GM23338 (cell line): Measurements from ENCODE around the gene EGFR. TPM values are rescaled to one million over a fixed set of nuclear protein-coding genes. Genes with fewer than 3 reads are reported as not detected.

Experiments
- ATAC-seq: fragments of 200-7000 bp; cut with Tn5 transposase; 3 replicates; pipeline ENCODE4 v1.9.1; 2020
- DNase-seq: peaks from one replicate; pipeline ENCODE4 v3.0.0-alpha.2; 2015; ENCODE audit warnings: low spot score
- H2AFZ ChIP-seq: fragments of 200-600 bp; sonication (generic); 2 replicates; pipeline ENCODE4 v1.8.0; 2016; ENCODE audit warnings: antibody characterized with exemption, mild to moderate bottlenecking, moderate library complexity
- H3F3A ChIP-seq: fragments of 200-600 bp; sonication (generic); replicated peaks from 2 replicates; pipeline ENCODE4 v1.8.0; 2017; ENCODE audit warnings: antibody characterized with exemption, mixed run types, low read depth
- H3K27ac ChIP-seq: fragments of 200-600 bp; sonication (generic); 2 replicates; pipeline ENCODE4 v1.6.1; 2016; ENCODE audit warnings: low read depth
- H3K27me3 ChIP-seq: fragments of 200-600 bp; sonication (generic); 2 replicates; pipeline ENCODE4 v1.8.0; 2016; ENCODE audit warnings: mild to moderate bottlenecking, mixed run types, moderate library complexity; ENCODE audit not compliant: insufficient read depth
- H3K36me3 ChIP-seq: fragments of 200-600 bp; sonication (generic); 2 replicates; pipeline ENCODE4 v1.8.0; 2016; ENCODE audit warnings: mild to moderate bottlenecking; ENCODE audit not compliant: insufficient read depth
- H3K4me1 ChIP-seq: fragments of 200-600 bp; sonication (generic); 2 replicates; pipeline ENCODE4 v1.8.0; 2016; ENCODE audit warnings: mild to moderate bottlenecking, moderate library complexity; ENCODE audit not compliant: insufficient read depth
- H3K4me2 ChIP-seq: fragments of 200-600 bp; sonication (generic); 2 replicates; pipeline ENCODE4 v1.7.1; 2017; ENCODE audit warnings: mixed run types
- H3K4me3 ChIP-seq: fragments of 200-600 bp; sonication (generic); 2 replicates; pipeline ENCODE4 v1.6.1; 2016; ENCODE audit warnings: mixed run types
- H3K79me2 ChIP-seq: fragments of 200-600 bp; sonication (generic); replicated peaks from 2 replicates; pipeline ENCODE4 v1.8.0; 2017; ENCODE audit warnings: mild to moderate bottlenecking; ENCODE audit not compliant: insufficient read depth
- H3K9me2 ChIP-seq: fragments of 200-600 bp; sonication (generic); 2 replicates; pipeline ENCODE4 v1.8.0; 2017; ENCODE audit not compliant: insufficient read depth
- H4K20me1 ChIP-seq: fragments of 200-600 bp; sonication (generic); replicated peaks from 2 replicates; pipeline ENCODE4 v1.8.0; 2017; ENCODE audit warnings: mild to moderate bottlenecking; ENCODE audit not compliant: insufficient read depth
- H3K27ac Mint-ChIP-seq: 2 replicates; pipeline ENCODE4 v1.8.0; 2020; ENCODE audit warnings: inconsistent platforms, mild to moderate bottlenecking, moderate library complexity, mixed read lengths
- H3K27me3 Mint-ChIP-seq: 3 replicates; pipeline ENCODE4 v1.8.0; 2022; ENCODE audit warnings: low read depth, mild to moderate bottlenecking, moderate library complexity, mixed read lengths, inconsistent platforms; ENCODE audit not compliant: insufficient read depth, poor library complexity
- H3K36me3 Mint-ChIP-seq: 3 replicates; pipeline ENCODE4 v1.8.0; 2021; ENCODE audit warnings: low read depth, mild to moderate bottlenecking, inconsistent platforms, moderate library complexity, mixed read lengths
- H3K4me1 Mint-ChIP-seq: 3 replicates; pipeline ENCODE4 v1.8.0; 2020; ENCODE audit warnings: mild to moderate bottlenecking, inconsistent platforms, mixed read lengths
- H3K4me3 Mint-ChIP-seq: 3 replicates; pipeline ENCODE4 v1.8.0; 2021; ENCODE audit warnings: moderate library complexity, mild to moderate bottlenecking, inconsistent platforms, mixed read lengths
- H3K9me3 Mint-ChIP-seq: 3 replicates; pipeline ENCODE4 v1.8.0; 2020; ENCODE audit warnings: moderate library complexity, mild to moderate bottlenecking, inconsistent platforms, mixed read lengths
- CREB1 ChIP-seq: fragments of 250-450 bp; sonication (Bioruptor Pico); IDR thresholded peaks from 2 replicates; pipeline ENCODE4 v1.5.0; 2020; ENCODE audit warnings: low read depth, mild to moderate bottlenecking, moderate library complexity
- EZH2phosphoT487 ChIP-seq: fragments of 200-600 bp; sonication (generic); IDR thresholded peaks from one replicate; pipeline ENCODE4 v1.8.1; 2018; ENCODE audit warnings: antibody characterized with exemption; ENCODE audit not compliant: unreplicated experiment
- NANOG ChIP-seq: IDR thresholded peaks from 2 replicates; pipeline ENCODE4 v1.6.1; 2016; ENCODE audit warnings: antibody characterized with exemption, borderline replicate concordance
- STAT1 ChIP-seq: IDR thresholded peaks from one replicate; pipeline ENCODE4 v1.6.1; 2016; ENCODE audit warnings: antibody characterized with exemption; ENCODE audit not compliant: unreplicated experiment
- ZNF331 ChIP-seq: fragments of 250-450 bp; sonication (Bioruptor Pico); IDR thresholded peaks from 2 replicates; pipeline ENCODE4 v1.5.0; 2020; ENCODE audit warnings: low read depth, mild to moderate bottlenecking, moderate library complexity
- polyA plus RNA-seq: library from polyadenylated mRNA; unstranded; fragments of >200 nt; fragmentation: Nextera tagmentation; extraction: Ambion mirVana; gene quantifications from 2 replicates; pipeline ENCODE4 v1.2.1, GENCODE V29; 2016
- total RNA-seq: library from RNA; depleted of rRNA; stranded (reverse); fragments of >200 nt; shearing (Covaris generic); gene quantifications from 2 replicates; pipeline ENCODE4 v1.2.3, GENCODE V29; 2014
- TF ChIP-seq, protein P1 (sequence below), 2 experiments: fragments of 200-600 bp in 1 of 2; sonication (generic) in 1 of 2; conservative IDR thresholded peaks; 2 replicates each; pipeline versions ENCODE4 v1.5.1 to v1.6.1; 2016 to 2017; ENCODE audit warnings: antibody characterized with exemption in 2 of 2, low read depth in 2 of 2, mild to moderate bottlenecking in 2 of 2, moderate library complexity in 1 of 2
- TF ChIP-seq, protein P2 (sequence below): fragments of 250-450 bp; sonication (Bioruptor Pico); IDR thresholded peaks from 2 replicates; pipeline ENCODE4 v1.5.0; 2020; ENCODE audit warnings: mild to moderate bottlenecking, moderate library complexity
- TF ChIP-seq, protein P3 (sequence below): IDR thresholded peaks from 2 replicates; pipeline ENCODE4 v1.6.1; 2016; ENCODE audit warnings: antibody characterized with exemption

The EGFR gene
- total and polyA plus RNA-seq, 2 experiments from 2014 or later: 1.5 to 4.5 TPM

DNA sequence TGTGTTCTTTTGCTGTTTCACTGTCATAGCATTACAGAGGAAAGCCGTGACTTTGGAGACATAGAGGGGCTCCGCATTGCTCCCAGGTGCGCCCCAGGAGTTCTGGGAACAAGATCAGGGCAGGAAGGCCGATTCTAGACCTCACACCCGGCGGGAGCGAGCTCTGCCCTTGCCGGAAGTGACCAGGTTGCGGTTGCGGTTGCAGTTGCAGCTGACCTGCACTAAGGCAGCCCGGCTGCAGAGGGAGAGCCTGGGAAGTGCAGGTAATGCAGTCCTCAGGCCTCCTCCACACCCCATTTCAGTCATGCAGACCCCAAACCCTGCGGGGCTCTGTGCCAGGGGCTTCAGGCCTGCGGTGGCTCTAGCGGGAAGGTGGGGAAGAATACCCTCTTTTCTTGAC, 216.3 kb downstream of the EGFR start:
- no peak overlapping the region for H3K4me2 ChIP-seq
- no peaks in the 10 kb centered on the region for H3K79me2 ChIP-seq
- H3F3A ChIP-seq: no peaks in the 10 kb centered on the region
- peak overlapping the region; percentile 81 for H2AFZ ChIP-seq
- ATAC-seq (0 out of 3 replicates have a peak, but pooled peaks have one; percentile 24), DNase-seq (no peak)
- H4K20me1 ChIP-seq: no peaks in the 10 kb centered on the region
- Mint-ChIP-seq H3K27me3 (peaks cover 3% of the 10 kb centered on the region), H3K36me3 (no peaks in the 10 kb centered on the region), H3K4me1 (peaks cover 19% of the 10 kb centered on the region), H3K4me3 (no peak overlapping the region), H3K27ac (no peak overlapping the region), H3K9me3 (no peaks in the 10 kb centered on the region)
- no peaks in the 10 kb centered on the region for H3K36me3 ChIP-seq
- no peak overlapping the region for H3K4me3 ChIP-seq
- H3K27me3 ChIP-seq: no peaks in the 10 kb centered on the region
- TF ChIP-seq NANOG (no peak), ZNF331 (CRISPR knock-in tag) (no peak), CREB1 (no peak), STAT1 (no peak), EZH2phosphoT487 (no peak)
- TF ChIP-seq, protein P1, sequence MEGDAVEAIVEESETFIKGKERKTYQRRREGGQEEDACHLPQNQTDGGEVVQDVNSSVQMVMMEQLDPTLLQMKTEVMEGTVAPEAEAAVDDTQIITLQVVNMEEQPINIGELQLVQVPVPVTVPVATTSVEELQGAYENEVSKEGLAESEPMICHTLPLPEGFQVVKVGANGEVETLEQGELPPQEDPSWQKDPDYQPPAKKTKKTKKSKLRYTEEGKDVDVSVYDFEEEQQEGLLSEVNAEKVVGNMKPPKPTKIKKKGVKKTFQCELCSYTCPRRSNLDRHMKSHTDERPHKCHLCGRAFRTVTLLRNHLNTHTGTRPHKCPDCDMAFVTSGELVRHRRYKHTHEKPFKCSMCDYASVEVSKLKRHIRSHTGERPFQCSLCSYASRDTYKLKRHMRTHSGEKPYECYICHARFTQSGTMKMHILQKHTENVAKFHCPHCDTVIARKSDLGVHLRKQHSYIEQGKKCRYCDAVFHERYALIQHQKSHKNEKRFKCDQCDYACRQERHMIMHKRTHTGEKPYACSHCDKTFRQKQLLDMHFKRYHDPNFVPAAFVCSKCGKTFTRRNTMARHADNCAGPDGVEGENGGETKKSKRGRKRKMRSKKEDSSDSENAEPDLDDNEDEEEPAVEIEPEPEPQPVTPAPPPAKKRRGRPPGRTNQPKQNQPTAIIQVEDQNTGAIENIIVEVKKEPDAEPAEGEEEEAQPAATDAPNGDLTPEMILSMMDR (conservative IDR thresholded peaks at IDR 0.05; ENCODE audit: low read depth in 2 of 2): no peak
- TF ChIP-seq, protein P2, sequence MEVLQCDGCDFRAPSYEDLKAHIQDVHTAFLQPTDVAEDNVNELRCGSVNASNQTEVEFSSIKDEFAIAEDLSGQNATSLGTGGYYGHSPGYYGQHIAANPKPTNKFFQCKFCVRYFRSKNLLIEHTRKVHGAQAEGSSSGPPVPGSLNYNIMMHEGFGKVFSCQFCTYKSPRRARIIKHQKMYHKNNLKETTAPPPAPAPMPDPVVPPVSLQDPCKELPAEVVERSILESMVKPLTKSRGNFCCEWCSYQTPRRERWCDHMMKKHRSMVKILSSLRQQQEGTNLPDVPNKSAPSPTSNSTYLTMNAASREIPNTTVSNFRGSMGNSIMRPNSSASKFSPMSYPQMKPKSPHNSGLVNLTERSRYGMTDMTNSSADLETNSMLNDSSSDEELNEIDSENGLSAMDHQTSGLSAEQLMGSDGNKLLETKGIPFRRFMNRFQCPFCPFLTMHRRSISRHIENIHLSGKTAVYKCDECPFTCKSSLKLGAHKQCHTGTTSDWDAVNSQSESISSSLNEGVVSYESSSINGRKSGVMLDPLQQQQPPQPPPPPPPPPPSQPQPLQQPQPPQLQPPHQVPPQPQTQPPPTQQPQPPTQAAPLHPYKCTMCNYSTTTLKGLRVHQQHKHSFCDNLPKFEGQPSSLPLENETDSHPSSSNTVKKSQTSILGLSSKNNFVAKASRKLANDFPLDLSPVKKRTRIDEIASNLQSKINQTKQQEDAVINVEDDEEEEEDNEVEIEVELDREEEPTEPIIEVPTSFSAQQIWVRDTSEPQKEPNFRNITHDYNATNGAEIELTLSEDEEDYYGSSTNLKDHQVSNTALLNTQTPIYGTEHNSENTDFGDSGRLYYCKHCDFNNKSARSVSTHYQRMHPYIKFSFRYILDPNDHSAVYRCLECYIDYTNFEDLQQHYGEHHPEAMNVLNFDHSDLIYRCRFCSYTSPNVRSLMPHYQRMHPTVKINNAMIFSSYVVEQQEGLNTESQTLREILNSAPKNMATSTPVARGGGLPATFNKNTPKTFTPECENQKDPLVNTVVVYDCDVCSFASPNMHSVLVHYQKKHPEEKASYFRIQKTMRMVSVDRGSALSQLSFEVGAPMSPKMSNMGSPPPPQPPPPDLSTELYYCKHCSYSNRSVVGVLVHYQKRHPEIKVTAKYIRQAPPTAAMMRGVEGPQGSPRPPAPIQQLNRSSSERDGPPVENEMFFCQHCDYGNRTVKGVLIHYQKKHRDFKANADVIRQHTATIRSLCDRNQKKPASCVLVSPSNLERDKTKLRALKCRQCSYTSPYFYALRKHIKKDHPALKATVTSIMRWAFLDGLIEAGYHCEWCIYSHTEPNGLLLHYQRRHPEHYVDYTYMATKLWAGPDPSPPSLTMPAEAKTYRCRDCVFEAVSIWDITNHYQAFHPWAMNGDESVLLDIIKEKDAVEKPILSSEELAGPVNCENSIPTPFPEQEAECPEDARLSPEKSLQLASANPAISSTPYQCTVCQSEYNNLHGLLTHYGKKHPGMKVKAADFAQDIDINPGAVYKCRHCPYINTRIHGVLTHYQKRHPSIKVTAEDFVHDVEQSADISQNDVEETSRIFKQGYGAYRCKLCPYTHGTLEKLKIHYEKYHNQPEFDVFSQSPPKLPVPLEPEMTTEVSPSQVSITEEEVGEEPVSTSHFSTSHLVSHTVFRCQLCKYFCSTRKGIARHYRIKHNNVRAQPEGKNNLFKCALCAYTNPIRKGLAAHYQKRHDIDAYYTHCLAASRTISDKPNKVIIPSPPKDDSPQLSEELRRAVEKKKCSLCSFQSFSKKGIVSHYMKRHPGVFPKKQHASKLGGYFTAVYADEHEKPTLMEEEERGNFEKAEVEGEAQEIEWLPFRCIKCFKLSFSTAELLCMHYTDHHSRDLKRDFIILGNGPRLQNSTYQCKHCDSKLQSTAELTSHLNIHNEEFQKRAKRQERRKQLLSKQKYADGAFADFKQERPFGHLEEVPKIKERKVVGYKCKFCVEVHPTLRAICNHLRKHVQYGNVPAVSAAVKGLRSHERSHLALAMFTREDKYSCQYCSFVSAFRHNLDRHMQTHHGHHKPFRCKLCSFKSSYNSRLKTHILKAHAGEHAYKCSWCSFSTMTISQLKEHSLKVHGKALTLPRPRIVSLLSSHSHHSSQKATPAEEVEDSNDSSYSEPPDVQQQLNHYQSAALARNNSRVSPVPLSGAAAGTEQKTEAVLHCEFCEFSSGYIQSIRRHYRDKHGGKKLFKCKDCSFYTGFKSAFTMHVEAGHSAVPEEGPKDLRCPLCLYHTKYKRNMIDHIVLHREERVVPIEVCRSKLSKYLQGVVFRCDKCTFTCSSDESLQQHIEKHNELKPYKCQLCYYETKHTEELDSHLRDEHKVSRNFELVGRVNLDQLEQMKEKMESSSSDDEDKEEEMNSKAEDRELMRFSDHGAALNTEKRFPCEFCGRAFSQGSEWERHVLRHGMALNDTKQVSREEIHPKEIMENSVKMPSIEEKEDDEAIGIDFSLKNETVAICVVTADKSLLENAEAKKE (CRISPR knock-in tag): no peak
- TF ChIP-seq, protein P3, sequence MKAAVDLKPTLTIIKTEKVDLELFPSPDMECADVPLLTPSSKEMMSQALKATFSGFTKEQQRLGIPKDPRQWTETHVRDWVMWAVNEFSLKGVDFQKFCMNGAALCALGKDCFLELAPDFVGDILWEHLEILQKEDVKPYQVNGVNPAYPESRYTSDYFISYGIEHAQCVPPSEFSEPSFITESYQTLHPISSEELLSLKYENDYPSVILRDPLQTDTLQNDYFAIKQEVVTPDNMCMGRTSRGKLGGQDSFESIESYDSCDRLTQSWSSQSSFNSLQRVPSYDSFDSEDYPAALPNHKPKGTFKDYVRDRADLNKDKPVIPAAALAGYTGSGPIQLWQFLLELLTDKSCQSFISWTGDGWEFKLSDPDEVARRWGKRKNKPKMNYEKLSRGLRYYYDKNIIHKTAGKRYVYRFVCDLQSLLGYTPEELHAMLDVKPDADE: no peak
- no peak overlapping the region for H3K27ac ChIP-seq
- H3K9me2 ChIP-seq: no peaks in the 10 kb centered on the region
- peaks cover 5% of the 10 kb centered on the region; the same call in 1 of the 2 replicates for H3K4me1 ChIP-seq
